Activated CD4-positive, alpha-beta memory T cell treated with anti-CD3 and anti-CD28 coated beads, Interleukin-2, amount 10 ng/mL, durations not matched to agents 7 days and 5 days (primary cell): ENCODE measurements around the gene CIBAR2. TPM values are rescaled to one million over a fixed set of nuclear protein-coding genes. Genes with fewer than 3 reads are reported as not detected.

ENCODE experiments used
- CTCF ChIA-PET: fragments of 350-600 bp; sonication (Branson Sonifier 250); formaldehyde crosslinking; loops from one replicate; lab custom pipeline; 2021; ENCODE audit warnings: antibody characterized with exemption, inconsistent platforms; lab: Charles Lee
- POLR2A ChIA-PET: fragments of 350-600 bp; sonication (Branson Sonifier 250); formaldehyde crosslinking; loops from one replicate; lab custom pipeline; 2021; ENCODE audit warnings: antibody characterized with exemption; lab: Charles Lee
- DNase-seq: peaks from one replicate; pipeline ENCODE4 v3.0.0-alpha.2; 2020
- H3K27ac Mint-ChIP-seq: one replicate; pipeline ENCODE4 v1.8.0; 2021; ENCODE audit warnings: mild to moderate bottlenecking, mixed read lengths
- H3K27me3 Mint-ChIP-seq: one replicate; pipeline ENCODE4 v1.8.0; 2021; ENCODE audit warnings: mixed read lengths
- H3K36me3 Mint-ChIP-seq: one replicate; pipeline ENCODE4 v1.8.0; 2021; ENCODE audit warnings: low read depth, mixed read lengths
- H3K4me1 Mint-ChIP-seq: one replicate; pipeline ENCODE4 v1.8.0; 2021; ENCODE audit warnings: mixed read lengths
- H3K4me3 Mint-ChIP-seq: one replicate; pipeline ENCODE4 v1.8.0; 2021; ENCODE audit warnings: mild to moderate bottlenecking, mixed read lengths
- H3K9me3 Mint-ChIP-seq: one replicate; pipeline ENCODE4 v1.8.0; 2021; ENCODE audit warnings: mixed read lengths
- total RNA-seq, 2 experiments: library from RNA; stranded (reverse); gene quantifications; one replicate each; pipeline ENCODE4 v1.2.3, GENCODE V29; 2021

The CIBAR2 gene
- total RNA-seq, 2 experiments from 2014 or later = not detected

DNA sequence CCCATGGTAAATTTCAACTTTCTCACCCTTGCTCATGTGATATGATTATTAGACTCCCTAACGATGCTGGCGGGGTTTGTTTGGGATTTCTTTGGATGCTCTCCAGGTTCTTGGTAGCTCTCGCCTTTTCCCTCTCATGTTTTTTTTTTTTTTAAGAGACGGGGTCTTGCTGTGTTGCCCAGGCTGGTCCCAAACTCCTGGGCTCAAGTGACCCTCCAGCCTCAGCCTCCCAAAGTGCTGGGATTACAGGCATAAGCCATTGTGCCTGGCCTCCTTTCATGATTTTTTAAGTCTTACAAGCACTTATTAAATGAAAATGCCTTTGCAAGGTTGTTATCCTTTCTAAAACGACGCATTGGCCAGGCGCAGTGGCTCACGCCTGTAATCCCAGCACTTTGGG lies 60.6 kb downstream of the CIBAR2 start:
- H3K4me1 Mint-ChIP-seq = peaks cover 21% of the 10 kb centered on the region
- ChIA-PET POLR2A (interaction anchor here (1.9 kb wide), 1 partner anchor 24 kb away, joined by 6 read pairs; the partner anchor contains the start of gene KIAA0513), CTCF (no interaction called here)
- H3K9me3 Mint-ChIP-seq = no peaks in the 10 kb centered on the region
- no peaks in the 10 kb centered on the region for H3K36me3 Mint-ChIP-seq
- no peak overlapping the region for H3K27ac Mint-ChIP-seq
- peaks cover 4% of the 10 kb centered on the region for H3K27me3 Mint-ChIP-seq
- no peak for DNase-seq
- no peak overlapping the region for H3K4me3 Mint-ChIP-seq

DNA sequence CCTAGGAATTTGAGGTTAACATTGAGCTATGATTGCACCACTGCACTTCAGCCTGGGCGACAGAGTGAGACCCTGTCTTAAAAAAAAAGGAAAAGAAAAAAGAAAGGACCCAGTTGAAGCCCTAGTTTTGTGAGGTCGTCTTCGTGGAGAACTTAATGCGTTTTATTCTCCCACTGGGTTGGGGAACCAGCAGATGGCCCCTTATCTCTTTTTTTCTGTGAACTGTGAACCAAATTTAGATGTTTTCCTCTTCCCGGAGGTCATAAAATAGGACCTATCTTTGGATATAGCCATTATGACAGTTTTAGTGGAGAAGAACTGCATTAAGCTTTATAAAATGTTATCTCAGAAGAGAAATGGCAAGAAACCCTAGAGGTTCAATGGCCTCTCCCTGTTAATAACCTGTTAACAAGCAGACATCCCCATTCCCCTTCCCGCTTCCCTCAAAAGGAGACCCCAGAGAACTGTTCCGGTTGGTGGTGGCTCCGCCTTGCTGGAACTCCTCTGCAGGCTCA lies 61.1 kb downstream of the CIBAR2 start:
- POLR2A ChIA-PET = no interaction called here

DNA sequence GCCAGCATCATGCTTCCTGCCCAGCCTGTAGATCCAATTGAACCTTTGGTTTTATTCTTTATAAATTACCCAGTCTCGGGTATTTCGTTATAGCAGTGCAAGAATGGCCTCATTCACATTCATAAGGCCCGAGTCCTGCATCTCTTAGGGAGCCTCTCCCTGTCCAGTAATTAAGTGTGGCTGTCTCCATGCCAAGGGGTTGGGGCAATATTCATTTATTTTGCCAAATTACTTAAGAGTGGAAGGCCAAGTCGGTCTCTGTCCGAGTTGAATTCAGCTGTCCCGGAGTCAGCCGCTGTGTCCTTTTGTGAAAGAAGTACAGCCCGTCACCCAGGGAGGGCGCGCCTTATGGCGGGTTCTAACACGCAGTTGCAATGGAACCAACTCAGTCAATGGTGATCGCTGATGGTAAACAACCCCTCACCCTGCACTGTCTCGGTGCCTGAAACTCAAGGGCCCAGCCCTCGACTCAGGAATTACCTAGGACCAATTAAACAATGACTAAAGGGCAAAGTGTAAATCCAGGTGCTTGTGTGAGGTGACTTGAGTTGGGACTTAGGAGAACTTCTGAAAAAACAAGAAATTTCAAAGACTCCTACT lies 62.5 kb downstream of the CIBAR2 start:
- ChIA-PET CTCF (no interaction called here), POLR2A (no interaction called here)
- Mint-ChIP-seq H3K9me3 (no peaks in the 10 kb centered on the region), H3K27ac (no peak overlapping the region), H3K4me1 (peaks cover 3% of the 10 kb centered on the region), H3K27me3 (peaks cover 4% of the 10 kb centered on the region), H3K4me3 (no peak overlapping the region), H3K36me3 (no peaks in the 10 kb centered on the region)
- no peak for DNase-seq

More for the DNA sequence above, 61.1 kb downstream of the CIBAR2 start:
- Mint-ChIP-seq H3K9me3 (no peaks in the 10 kb centered on the region), H3K27ac (no peak overlapping the region), H3K36me3 (no peaks in the 10 kb centered on the region), H3K27me3 (peaks cover 4% of the 10 kb centered on the region), H3K4me1 (peaks cover 15% of the 10 kb centered on the region), H3K4me3 (no peak overlapping the region)
- DNase-seq = no peak
- CTCF ChIA-PET = no interaction called here

DNA sequence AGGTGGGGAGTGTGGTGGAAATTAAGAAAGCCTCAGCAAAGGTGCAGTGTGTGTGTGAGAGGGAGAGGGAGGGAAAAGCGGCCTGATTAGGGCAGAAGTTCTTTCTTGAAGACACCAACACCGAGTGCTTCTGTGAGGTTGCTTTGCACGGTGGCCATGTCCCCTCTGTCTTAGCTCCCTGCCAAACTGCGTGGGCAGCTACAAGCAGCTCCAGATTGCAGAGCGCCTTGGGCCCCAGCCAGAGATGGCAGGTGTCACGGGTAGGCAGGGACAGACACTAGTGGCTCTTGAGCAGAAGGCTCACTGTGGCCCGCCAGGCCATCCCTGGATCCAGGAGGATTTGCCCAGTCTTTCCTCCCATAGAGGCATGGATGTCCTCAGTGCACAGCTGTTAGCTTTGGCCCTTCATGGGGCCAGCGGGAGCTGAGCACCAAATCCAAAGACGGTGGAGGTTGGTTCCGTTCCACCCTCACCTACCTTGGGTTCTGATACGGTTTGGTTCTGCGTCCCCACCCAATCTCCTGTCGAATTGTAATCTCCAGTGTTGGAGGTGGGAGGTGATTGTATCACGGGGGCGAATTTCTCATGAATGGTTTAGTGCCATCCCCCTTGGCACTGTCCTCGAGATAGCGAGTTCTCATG lies 63.2 kb downstream of the CIBAR2 start:
- no peak overlapping the region for H3K27ac Mint-ChIP-seq
- no peaks in the 10 kb centered on the region for H3K4me1 Mint-ChIP-seq
- no peak overlapping the region for H3K4me3 Mint-ChIP-seq
- DNase-seq = no peak
- ChIA-PET CTCF (no interaction called here), POLR2A (no interaction called here)
- peaks cover 4% of the 10 kb centered on the region for H3K27me3 Mint-ChIP-seq
- H3K36me3 Mint-ChIP-seq = no peaks in the 10 kb centered on the region
- no peaks in the 10 kb centered on the region for H3K9me3 Mint-ChIP-seq

Other genes with a start within 250 kb of the CIBAR2 start
- gene ZDHHC7, start 100.9 kb downstream of the CIBAR2 start, total RNA-seq = 10 to 100 TPM; 24.6 to 25.1 TPM
- gene KIAA0513, start 84.7 kb downstream of the CIBAR2 start, total RNA-seq = 1 to 10 TPM; 7.4 to 7.9 TPM